Neural cell (in vitro differentiated cells): Measurements from ENCODE around the gene KCNS3. TPM values are rescaled to one million over a fixed set of nuclear protein-coding genes. Genes with fewer than 3 reads are reported as not detected.

Source experiments
- H2AFZ ChIP-seq: fragments of 200-600, 300-800 bp; sonication (generic), shearing (Covaris generic); 2 replicates; pipeline ENCODE4 v1.6.0; 2014; ENCODE audit warnings: low read depth, mild to moderate bottlenecking, antibody characterized with exemption, low read length, moderate library complexity
- H3F3A ChIP-seq: fragments of 200-600 bp; shearing (Covaris generic); 2 replicates; pipeline ENCODE4 v1.6.1; 2016; ENCODE audit warnings: mild to moderate bottlenecking, moderate library complexity, mixed read lengths, antibody characterized with exemption, low read length; ENCODE audit not compliant: insufficient read depth, poor library complexity, severe bottlenecking
- H3K27ac ChIP-seq: fragments of 200-600, 300-800 bp; sonication (generic), shearing (Covaris generic); 2 replicates; pipeline ENCODE4 v1.5.1; 2014; ENCODE audit warnings: mild to moderate bottlenecking, low read length, moderate library complexity
- H3K27me3 ChIP-seq: fragments of 300-800, 200-600 bp; sonication (generic), shearing (Covaris generic); 2 replicates; pipeline ENCODE4 v1.6.0; 2014; ENCODE audit warnings: mild to moderate bottlenecking, low read depth, low read length, moderate library complexity; ENCODE audit not compliant: insufficient read depth
- H3K36me3 ChIP-seq: fragments of 300-800, 200-600 bp; sonication (generic), shearing (Covaris generic); 2 replicates; pipeline ENCODE4 v1.5.1; 2014; ENCODE audit warnings: mild to moderate bottlenecking, antibody characterized with exemption, low read length, moderate library complexity; ENCODE audit not compliant: insufficient read depth
- H3K4me2 ChIP-seq: fragments of 300-800, 200-600 bp; sonication (generic), shearing (Covaris generic); 2 replicates; pipeline ENCODE4 v1.6.0; 2014; ENCODE audit warnings: mild to moderate bottlenecking, low read length
- H3K4me3 ChIP-seq: fragments of 300-800, 200-600 bp; sonication (generic), shearing (Covaris generic); 2 replicates; pipeline ENCODE4 v1.5.1; 2014; ENCODE audit warnings: mild to moderate bottlenecking, low read length, moderate library complexity
- H3K79me2 ChIP-seq: fragments of 200-600 bp; shearing (Covaris generic); replicated peaks from 2 replicates; pipeline ENCODE4 v1.6.0; 2014; ENCODE audit warnings: mild to moderate bottlenecking, low read length, moderate library complexity; ENCODE audit not compliant: insufficient read depth
- H3K9ac ChIP-seq: fragments of 300-800, 200-600 bp; sonication (generic), shearing (Covaris generic); 2 replicates; pipeline ENCODE4 v1.6.1; 2016; ENCODE audit warnings: mild to moderate bottlenecking, low read length, mixed read lengths
- H3K9me2 ChIP-seq: fragments of 200-600 bp; shearing (Covaris generic); 2 replicates; pipeline ENCODE4 v1.6.1; 2016; ENCODE audit warnings: mild to moderate bottlenecking, low read length, mixed read lengths; ENCODE audit not compliant: insufficient read depth
- H3K9me3 ChIP-seq: fragments of 200-600, 300-800 bp; sonication (generic), shearing (Covaris generic); 2 replicates; pipeline ENCODE4 v1.6.1; 2016; ENCODE audit warnings: mild to moderate bottlenecking, mixed run types, low read length, moderate library complexity, mixed read lengths
- H4K20me1 ChIP-seq: fragments of 200-600 bp; shearing (Covaris generic); 2 replicates; pipeline ENCODE4 v1.6.1; 2016; ENCODE audit warnings: mild to moderate bottlenecking, mixed run types; ENCODE audit not compliant: insufficient read depth
- CTCF ChIP-seq: fragments of 450-650 bp; IDR thresholded peaks from 2 replicates; pipeline ENCODE4 v1.5.1; 2014; ENCODE audit warnings: antibody characterized with exemption, mild to moderate bottlenecking, moderate library complexity; ENCODE audit not compliant: poor library complexity, severe bottlenecking
- EP300 ChIP-seq: fragments of 450-650 bp; conservative IDR thresholded peaks from 2 replicates; pipeline ENCODE4 v1.6.1; 2014; ENCODE audit warnings: antibody characterized with exemption, mild to moderate bottlenecking, moderate library complexity; ENCODE audit not compliant: poor library complexity, severe bottlenecking
- EZH2 ChIP-seq: fragments of 200-600, 300-800 bp; shearing (Covaris generic), sonication (generic); IDR thresholded peaks from 2 replicates; pipeline ENCODE4 v1.6.1; 2014; ENCODE audit warnings: antibody characterized with exemption, low read length, borderline replicate concordance, mild to moderate bottlenecking; ENCODE audit not compliant: insufficient read depth, poor library complexity, severe bottlenecking
- MXI1 ChIP-seq: fragments of 450-650 bp; conservative IDR thresholded peaks from 2 replicates; pipeline ENCODE4 v1.6.1; 2014; ENCODE audit warnings: antibody characterized with exemption, mild to moderate bottlenecking; ENCODE audit not compliant: poor library complexity, severe bottlenecking
- POLR2AphosphoS5 ChIP-seq: IDR thresholded peaks from 2 replicates; pipeline ENCODE4 v1.6.1; 2012
- RAD21 ChIP-seq: fragments of 450-650 bp; conservative IDR thresholded peaks from 2 replicates; pipeline ENCODE4 v1.6.1; 2014; ENCODE audit warnings: antibody characterized with exemption, mild to moderate bottlenecking, moderate library complexity
- SMC3 ChIP-seq: fragments of 450-650 bp; conservative IDR thresholded peaks from 2 replicates; pipeline ENCODE4 v1.6.1; 2014; ENCODE audit warnings: antibody characterized with exemption, mild to moderate bottlenecking, moderate library complexity; ENCODE audit not compliant: poor library complexity
- TAF1 ChIP-seq: IDR thresholded peaks from 2 replicates; pipeline ENCODE4 v1.6.1; 2012; ENCODE audit warnings: low read depth
- polyA plus RNA-seq: library from polyadenylated mRNA; depleted of rRNA; stranded (reverse); fragments of >200 nt; gene quantifications from 2 replicates; pipeline ENCODE4 v1.2.3, GENCODE V29; 2014
- TF ChIP-seq, protein P1 (sequence below): IDR thresholded peaks from 2 replicates; pipeline ENCODE4 v1.6.1; 2012; ENCODE audit warnings: borderline replicate concordance

Gene KCNS3
- polyA plus RNA-seq, 1 donor from 2014 or later = 0.15 TPM

DNA sequence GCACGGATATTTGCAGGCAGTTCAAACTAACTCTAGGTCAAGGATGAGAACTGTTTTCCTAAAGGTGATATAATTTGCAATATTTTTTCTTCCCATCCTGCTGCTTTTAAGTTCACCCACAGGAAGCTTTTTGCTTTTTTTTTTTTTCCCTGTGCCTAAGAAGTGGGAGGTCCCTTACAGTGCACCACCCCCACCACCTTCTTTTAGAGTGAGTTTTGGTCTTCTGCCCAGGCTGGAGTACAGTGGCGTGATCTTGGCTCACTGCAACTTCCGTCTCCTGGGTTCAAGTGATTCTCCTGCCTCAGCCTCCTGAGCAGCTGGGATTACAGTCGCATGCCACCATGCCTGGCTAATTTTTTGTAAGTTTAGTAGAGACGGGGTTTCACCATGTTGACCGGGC, 82.5 kb downstream of the KCNS3 start:
- no peak overlapping the region for H2AFZ ChIP-seq
- H3K79me2 ChIP-seq = no peaks in the 10 kb centered on the region
- H3K27ac ChIP-seq = no peak overlapping the region
- no peak for TF ChIP-seq MXI1
- TF ChIP-seq TAF1 = no peak
- no peak for TF ChIP-seq CTCF
- no peak for TF ChIP-seq EP300
- TF ChIP-seq, protein P1, sequence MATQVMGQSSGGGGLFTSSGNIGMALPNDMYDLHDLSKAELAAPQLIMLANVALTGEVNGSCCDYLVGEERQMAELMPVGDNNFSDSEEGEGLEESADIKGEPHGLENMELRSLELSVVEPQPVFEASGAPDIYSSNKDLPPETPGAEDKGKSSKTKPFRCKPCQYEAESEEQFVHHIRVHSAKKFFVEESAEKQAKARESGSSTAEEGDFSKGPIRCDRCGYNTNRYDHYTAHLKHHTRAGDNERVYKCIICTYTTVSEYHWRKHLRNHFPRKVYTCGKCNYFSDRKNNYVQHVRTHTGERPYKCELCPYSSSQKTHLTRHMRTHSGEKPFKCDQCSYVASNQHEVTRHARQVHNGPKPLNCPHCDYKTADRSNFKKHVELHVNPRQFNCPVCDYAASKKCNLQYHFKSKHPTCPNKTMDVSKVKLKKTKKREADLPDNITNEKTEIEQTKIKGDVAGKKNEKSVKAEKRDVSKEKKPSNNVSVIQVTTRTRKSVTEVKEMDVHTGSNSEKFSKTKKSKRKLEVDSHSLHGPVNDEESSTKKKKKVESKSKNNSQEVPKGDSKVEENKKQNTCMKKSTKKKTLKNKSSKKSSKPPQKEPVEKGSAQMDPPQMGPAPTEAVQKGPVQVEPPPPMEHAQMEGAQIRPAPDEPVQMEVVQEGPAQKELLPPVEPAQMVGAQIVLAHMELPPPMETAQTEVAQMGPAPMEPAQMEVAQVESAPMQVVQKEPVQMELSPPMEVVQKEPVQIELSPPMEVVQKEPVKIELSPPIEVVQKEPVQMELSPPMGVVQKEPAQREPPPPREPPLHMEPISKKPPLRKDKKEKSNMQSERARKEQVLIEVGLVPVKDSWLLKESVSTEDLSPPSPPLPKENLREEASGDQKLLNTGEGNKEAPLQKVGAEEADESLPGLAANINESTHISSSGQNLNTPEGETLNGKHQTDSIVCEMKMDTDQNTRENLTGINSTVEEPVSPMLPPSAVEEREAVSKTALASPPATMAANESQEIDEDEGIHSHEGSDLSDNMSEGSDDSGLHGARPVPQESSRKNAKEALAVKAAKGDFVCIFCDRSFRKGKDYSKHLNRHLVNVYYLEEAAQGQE = no peak
- no peak for TF ChIP-seq POLR2AphosphoS5
- H3K4me3 ChIP-seq = no peak overlapping the region
- H3F3A ChIP-seq = no peaks in the 10 kb centered on the region
- H3K36me3 ChIP-seq = no peaks in the 10 kb centered on the region
- no peaks in the 10 kb centered on the region for H4K20me1 ChIP-seq
- no peaks in the 10 kb centered on the region for H3K9me2 ChIP-seq
- no peaks in the 10 kb centered on the region for H3K27me3 ChIP-seq
- no peaks in the 10 kb centered on the region for H3K9me3 ChIP-seq
- H3K9ac ChIP-seq = no peak overlapping the region
- H3K4me2 ChIP-seq = no peak overlapping the region

GRCh38 chr2:17961789-17962188, 83.3 kb downstream of the KCNS3 start:
- no peak overlapping the region for H3K9ac ChIP-seq
- H3F3A ChIP-seq = no peaks in the 10 kb centered on the region

More at GRCh38 chr2:17961789-17962188, 83.3 kb downstream of the KCNS3 start:
- Histone ChIP-seq H3K4me2 (no peak overlapping the region), H3K9me2 (no peaks in the 10 kb centered on the region), H3K4me3 (no peak overlapping the region), H3K9me3 (no peaks in the 10 kb centered on the region), H3K27me3 (no peaks in the 10 kb centered on the region), H3K27ac (no peak overlapping the region), H3K36me3 (no peaks in the 10 kb centered on the region), H3K79me2 (no peaks in the 10 kb centered on the region), H2AFZ (no peak overlapping the region), H4K20me1 (no peaks in the 10 kb centered on the region)
- TF ChIP-seq SMC3 (no peak), EP300 (no peak), MXI1 (no peak), POLR2AphosphoS5 (no peak), EZH2 (no peak), RAD21 (no peak), TAF1 (no peak), CTCF (no peak)
- TF ChIP-seq, protein P1 = no peak
